Activated T-cell treated with anti-CD3 and anti-CD28 coated beads for 4 hours (primary cell): ENCODE data around the gene ANGPT4.
"Not testable (repeated sequence)": the region's sequence is repeated elsewhere in the genome, so short reads cannot be mapped to it uniquely, and the experiment has no call there.

Source experiments
- DNase-seq: peaks from one replicate; pipeline ENCODE4 v3.0.0-alpha.2; 2020

Gene ANGPT4

DNA sequence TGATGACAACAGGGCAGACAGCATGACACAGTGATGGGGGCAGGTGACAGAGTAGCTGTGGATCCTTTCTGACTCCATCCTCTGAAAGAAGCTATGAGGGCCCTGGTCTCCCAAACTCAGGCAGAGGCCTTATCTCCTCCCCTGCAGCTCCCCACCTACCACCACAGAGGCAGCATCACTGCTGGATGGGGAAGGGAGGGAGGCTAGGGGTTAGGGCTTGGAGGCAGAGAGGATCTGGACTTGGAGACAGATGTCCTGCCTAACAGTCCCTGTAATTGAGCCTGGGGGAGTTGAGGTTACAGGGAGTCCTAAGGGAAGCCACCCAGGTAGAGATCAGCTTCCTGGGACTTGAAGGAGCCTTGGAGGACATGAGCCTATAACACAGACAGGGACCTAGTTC, 44.7 kb downstream of the ANGPT4 start:
- no peak for DNase-seq

DNA sequence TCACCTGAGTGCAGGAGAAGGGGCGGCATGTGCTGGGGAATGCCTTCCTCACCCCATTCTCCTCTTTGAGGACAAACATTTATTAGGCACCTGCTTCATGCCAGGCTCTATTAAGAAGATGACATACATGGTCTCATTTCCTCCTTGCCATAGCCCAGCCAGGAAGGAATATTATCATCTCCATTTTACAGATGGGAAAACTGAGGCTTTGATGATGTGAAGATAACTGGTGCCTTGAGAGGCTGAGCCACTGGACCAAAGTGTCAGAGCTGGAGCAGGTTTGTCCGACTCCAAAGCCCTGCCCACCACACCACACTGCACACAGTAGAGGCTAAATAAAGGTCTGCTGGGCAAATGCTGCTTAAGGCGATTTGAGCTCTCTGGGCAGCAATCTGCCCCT, 45.4 kb downstream of the ANGPT4 start:
- DNase-seq = no peak

DNA sequence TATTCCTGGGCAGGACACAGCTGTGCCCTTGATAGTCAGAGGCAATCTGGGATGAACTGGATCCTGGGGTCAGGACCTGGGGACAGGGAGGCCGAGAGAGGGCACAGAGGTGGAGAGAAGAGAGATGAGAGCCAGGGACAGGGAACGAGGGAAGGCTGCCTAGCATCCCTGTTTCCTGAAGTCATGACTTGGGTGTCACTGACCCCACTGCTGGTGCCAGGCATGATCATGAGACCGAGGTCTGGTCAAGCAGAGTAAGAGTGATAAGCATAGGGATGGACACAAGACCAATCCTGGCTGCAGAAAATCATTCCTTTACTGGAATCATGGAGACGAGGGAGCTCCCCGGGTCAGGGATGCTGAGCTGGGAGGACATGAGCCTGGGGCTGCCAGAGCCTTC, 46.5 kb downstream of the ANGPT4 start:
- DNase-seq = no peak

DNA sequence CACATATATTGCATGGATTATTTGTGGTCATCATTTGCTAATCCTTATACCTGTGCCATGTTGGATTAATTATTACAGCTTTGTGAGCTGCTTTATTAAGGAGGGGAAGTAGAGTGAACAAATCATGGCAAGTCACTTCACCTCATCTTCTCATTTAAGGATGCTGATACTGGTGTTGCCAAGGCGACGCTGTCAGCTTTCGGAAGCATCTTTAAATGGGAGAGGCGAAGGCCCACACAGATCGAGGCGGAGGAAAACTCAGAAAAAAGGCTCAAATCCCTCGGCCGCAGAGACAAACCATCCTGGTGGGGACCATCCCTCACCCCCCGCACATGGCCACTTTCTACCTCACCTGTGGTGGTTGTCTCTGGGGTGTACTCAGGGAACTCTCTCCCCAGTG, 47.9 kb downstream of the ANGPT4 start:
- DNase-seq = no peak

DNA sequence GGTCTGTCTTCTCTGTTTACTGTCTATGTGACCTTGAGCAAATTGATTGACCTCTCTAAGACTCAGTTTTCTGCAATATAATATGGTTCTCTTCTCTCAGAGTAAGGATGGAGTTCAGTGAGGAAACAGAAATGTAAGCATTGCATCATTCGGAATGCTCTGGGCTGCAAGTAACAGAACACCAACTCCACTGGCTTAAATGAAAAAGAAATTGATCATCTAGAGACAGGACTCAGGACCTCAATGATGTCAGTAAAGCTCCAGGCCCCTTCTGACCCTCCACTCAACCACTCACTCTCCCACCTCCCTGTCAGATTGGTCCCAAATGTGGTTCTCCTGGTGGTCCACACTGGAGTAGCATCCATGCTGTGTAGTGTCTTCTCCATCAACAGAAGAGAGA, 50.7 kb downstream of the ANGPT4 start:
- no peak for DNase-seq

DNA sequence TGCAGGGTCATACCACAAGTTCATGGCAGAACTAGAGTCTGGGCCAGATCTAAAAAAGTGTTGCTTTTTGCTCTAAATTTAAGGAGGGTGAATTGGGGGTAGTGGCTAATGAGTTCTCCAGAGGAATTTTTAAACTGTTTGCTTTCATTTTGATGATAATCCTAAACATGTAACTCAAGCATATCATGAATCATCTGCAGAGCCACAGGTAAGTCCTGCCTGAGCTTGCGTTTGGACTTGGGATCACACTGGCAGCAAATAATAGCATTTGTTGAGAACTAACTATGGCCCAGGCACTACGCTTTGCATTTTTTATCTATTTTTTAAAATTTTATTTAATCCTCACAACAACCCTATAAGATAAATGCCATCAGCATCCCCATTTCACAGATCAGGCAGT, 55.2 kb downstream of the ANGPT4 start:
- no peak for DNase-seq

DNA sequence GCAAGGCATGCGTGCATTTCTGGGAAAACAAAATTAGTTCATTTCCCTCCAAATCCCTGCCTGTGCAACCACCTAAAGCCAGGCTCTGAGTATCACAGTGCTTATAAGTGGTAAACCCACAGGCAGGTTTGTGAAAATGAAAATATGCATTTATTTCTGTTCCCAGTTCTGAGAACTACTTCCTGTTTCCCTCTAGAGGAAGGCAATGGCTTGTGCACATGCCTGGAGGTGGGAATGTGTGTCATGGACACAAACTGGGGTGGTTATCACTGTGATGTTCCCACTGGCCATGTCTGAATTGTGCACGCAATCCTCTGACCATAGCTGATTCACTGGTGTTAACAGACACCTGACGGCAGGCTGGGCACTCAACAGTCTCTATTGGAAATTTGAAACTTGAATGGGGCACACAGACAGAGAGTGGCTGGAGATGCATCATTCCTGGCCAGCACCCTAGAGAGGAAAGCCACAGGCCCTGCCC, 56.3 kb downstream of the ANGPT4 start:
- no peak for DNase-seq

DNA sequence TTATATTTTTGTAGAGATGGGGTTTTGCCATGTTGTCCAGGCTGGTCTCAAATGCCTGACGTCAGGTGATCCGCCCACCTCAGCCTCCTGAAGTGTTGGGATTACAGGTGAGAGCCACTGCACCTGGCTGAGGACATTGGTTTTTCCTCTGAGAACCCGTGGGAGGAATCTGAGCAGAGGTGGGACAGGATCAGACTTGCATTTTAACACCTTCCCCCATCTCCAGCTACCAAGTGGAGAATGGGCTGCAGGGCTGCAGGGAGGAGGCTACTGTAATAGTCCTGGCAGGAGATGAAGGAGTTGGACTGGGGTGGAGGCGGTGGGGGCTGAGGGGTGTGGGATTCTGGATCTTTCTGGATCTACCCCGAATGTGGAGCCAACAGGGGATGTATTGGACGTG, 58.1 kb downstream of the ANGPT4 start:
- DNase-seq = no peak

DNA sequence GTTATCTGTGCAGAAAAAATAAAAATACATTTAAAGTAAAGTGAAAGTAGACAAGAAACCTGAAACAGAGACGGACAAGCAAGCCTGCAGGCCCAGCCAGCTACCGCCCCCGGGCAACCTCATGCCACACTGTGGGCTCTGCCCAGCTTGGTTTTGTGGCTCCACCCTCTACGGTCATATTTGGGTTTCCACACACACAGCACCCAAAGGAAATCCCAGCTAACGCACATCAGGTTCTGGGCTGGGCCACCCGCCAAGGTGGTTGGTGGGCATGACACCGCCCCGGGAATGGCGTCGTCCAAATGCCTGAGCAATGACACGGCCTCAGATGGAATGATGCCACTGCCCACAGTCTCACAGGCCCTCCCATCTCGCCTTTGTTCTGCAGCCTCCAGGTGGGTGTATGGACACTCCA, 59.8 kb downstream of the ANGPT4 start:
- DNase-seq = peak; percentile 33

DNA sequence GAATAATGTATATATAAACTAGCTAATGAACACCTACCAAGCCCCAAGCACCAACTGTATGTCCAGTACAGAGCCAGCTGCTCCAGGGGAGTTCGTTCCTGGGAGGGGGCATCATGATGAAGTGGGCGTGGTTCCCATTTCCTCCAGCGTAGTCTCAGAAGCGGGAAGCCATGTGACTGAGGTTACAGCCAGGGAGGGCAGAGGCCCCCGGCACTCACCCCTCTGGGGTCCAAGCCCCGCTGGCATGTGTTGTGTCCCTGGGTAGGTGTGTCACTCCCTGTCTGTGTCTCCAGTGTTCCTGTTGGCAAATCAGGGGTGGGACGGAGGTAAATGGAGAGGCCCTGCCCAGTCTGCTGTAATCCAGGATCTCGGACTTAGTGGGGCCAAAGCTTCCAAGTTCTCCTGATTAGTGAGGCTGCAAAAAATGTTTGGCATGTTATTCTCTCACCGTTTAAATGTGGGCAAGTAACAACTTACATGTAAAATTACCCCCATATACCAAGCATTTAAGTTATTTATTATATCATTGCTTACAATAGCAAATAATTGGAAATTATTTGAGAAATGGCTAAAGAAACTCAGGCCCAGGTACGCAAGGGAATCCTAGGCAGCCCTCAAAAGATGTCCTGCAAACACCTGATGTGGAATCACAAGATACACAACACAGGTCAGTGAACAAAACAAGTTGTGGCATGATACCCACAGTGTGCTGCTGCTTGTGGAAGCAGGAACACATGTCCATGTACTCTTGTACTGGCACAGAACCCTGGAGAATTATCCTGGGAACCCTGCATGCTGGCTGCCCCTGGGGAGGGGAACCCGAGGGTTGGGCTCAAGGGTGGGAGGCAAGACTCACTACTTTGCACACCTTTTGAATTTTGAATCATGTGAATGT, 60.4 kb downstream of the ANGPT4 start:
- no peak for DNase-seq

DNA sequence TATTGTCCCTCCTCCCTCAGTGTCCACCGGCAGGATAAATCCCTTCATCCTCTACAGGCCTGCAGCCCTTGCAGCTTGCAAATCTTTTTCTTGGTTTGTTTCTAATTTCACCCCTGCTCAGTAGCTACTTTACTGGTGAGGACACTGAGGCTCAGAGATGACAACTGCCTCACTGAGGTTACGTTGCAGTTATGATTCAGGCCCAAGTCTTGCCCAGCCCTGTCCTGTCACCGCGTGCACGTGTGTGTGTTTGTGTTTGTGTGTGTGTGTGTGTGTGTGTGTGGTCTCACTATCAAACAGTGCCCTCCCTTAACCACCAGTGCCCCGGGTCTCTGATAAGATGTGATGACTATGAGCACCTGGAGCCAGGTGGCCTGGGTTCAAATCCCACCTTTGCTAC, 61.5 kb downstream of the ANGPT4 start:
- DNase-seq = no peak

DNA sequence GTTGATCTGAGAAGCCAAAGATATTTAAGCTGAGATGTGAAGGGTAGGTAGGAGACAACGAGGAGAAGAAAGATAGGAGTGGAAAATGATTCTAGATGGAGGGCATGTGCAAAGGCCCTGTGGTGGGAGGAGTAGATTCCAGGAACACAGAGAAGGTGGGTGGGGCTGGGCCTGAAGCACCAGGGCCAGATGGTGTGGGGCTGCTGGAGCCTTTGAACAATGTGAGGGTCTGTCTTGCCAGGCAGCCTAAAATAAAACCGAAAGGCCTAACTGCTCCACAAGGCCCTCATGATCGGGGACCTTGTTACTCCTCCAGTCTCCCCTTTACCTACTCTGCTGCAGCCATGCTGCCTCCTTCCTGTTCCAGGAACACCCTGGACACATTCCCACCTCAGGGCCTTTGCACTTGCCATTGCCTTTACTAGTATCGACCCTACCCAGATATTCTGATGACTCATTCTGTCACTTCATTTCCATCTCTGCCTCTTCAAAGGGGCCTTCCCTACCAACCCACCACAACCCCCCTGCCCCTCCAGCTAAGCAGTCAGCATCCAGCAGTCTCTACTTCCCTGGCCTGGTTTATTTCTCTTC, 62.6 kb downstream of the ANGPT4 start:
- DNase-seq = no peak

DNA sequence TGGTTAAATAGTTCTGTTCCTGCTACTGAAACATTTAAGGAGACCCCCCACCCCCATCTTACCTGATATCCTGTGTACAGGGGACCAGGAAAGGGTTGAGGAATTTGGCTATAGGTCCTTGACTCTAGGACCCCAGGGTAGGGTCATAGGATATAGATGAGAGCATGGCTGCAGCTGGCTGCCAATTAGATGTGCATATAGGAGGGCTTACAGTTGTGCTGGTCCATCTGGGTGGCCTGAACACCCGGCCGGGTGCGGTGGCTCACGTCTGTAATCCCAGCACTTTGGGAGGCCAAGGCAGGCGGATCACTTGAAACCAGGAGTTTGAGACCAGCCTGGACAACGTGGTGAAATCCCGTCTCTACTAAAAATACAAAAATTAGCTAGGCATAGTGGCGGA, 67.4 kb downstream of the ANGPT4 start:
- not testable (repeated sequence) for DNase-seq

DNA sequence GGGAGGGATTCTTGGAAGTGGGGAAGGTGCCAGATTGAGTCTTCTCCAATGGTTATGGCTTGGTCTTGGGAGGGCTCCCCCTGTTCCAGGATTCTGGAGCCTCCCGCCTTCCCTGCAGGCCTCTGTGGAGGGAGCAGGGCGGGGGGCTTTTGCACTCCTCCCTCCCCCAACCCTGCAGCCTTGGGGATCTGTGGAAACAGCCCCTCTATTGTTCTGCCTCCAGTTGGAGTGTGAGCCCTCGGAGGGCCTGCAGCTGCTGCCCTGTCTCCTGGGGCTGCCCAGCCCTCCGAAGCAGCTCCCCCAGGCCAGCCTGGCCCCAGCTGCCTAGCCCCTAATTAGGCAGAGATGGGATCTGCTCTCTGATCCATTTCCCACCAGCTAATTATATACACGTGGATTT, 67.9 kb downstream of the ANGPT4 start:
- no peak for DNase-seq

DNA sequence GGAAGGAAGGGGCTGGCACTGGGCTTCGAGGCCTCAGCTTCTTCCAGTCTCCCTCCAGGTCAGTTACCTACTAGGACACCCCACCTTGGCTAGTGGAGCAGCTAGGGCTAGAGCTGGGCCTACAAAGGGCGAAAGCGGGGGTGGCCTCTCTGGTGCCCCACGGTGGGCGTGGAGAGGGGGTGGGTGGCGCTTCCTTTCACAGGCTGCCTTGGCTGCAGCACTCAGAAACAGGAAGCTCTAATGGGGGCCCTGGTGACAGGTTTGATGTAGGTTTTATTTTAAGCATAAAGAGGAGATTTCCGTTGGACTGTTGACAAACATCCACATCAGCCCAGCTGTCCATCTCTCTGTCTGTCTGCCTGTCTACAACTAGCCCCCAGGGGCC, 69.2 kb downstream of the ANGPT4 start:
- peak; percentile 39 for DNase-seq

DNA sequence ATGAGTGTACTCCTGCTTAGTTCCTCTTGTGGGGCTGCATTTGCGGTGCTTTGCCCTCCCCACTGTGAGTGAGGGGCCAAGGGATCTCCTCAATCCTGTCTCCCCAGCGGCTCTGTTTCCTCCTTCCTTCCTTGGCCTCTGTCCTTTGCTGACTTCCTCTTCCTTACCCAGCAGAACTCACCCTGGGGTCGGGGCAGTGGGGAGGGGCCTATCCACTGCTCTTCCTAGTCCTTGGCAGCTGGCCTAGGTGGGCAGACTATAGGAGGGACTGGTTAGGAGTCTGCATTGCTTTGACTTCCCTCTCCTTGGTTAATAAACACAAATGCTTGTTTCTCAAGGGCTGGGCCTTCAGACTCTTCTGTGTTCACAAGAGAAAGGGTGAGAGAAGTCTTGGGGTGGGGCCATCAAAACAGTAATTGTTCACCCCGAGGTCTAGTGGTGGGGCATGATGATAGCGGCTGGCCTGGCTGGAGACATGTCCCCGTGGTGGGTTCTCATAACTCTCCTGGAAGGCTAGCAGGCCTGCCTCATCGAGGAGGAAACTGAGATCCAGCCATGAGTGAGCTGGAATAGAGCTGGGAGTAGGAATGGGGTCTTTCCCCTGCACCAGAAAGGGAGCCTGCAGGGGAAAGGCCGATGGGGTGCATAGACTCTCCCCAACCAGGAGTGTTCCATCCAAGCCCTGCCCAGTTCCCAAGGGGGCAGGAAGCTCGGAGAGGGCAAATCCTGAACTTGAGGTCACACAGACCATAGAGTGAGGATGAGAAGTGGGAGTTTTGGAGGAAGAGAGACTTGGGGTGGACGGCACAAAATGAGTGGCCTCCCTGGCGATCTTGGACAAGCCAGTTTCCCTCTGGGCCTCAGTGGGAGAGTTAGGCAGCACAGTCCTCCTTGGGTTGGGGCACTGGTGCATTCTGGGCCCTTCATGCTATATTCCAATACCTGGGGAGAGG, 69.9 kb downstream of the ANGPT4 start:
- DNase-seq = no peak

DNA sequence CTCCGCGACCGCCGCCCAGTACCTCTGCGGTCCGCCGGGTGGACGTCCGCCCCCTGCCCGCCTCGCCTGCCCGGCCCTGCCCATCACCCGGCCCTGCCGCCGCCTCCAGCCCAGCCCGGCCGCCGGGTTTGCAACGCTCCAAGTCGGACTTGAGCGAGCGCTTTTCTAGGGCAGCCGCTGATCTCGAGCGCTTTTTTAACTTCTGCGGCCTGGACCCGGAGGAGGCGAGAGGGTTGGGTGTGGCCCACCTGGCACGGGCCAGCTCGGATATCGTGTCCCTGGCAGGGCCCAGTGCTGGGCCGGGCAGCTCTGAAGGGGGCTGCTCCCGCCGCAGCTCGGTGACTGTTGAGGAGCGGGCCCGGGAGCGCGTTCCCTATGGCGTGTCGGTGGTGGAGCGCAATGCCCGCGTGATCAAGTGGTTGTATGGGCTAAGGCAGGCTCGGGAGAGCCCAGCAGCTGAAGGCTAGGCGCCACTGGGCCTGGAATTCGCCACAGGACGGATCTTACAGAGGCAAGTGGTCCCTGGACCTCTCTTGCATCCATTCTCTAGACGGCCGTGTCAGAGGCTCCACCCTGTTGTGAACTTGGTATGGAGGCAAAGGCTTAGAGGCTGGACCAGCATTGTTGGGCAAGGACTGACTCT, 70.8 kb downstream of the ANGPT4 start:
- DNase-seq = no peak

DNA sequence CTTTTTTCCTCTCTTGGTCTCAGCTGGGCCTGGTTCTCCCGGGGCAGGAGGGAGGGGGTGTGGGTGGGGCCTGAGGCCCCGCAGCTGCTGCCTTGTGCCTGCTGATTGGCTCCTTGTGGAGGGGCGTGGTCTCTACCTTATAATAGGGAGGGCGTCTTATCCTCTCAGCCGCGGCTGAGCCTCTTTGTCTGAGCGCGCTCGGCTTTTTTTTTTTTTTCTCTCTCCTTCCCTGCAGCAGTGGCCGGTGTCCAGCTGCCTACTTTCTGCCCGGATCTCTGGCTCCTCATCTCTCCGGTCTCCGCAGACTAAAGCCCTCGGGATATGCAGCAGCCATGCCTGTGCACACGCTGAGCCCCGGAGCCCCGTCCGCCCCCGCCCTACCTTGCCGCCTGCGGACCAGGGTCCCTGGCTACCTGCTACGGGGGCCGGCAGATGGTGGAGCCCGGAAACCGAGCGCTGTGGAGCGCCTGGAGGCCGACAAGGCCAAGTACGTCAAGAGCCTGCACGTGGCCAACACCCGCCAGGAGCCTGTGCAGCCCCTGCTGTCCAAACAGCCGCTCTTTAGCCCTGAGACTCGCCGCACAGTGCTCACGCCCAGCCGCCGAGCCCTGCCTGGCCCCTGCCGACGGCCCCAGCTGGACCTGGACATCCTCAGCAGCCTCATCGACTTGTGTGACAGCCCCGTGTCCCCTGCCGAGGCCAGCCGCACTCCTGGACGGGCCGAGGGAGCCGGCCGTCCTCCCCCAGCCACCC, 71.5 kb downstream of the ANGPT4 start:
- peak; percentile 90 for DNase-seq

DNA sequence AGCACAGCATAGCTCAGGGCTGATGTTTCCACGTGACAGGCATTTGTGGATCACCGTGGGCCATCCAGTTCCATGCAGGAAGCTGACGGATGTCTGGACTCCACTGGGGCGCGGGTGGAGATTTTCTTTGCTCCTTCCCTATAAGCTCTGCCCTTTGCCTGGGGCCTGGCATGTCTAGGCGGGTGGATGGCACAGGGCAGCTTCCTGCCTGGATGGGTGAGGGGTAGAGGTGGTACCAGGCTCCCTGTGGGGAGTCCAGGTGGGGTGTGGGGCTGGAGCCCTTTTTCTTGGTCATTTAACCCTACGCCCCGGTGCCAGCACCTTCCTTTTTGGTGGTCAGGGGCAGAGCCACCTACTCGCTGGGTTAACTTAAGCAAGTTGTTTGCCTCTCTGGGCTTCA, 72.2 kb downstream of the ANGPT4 start:
- no peak for DNase-seq

DNA sequence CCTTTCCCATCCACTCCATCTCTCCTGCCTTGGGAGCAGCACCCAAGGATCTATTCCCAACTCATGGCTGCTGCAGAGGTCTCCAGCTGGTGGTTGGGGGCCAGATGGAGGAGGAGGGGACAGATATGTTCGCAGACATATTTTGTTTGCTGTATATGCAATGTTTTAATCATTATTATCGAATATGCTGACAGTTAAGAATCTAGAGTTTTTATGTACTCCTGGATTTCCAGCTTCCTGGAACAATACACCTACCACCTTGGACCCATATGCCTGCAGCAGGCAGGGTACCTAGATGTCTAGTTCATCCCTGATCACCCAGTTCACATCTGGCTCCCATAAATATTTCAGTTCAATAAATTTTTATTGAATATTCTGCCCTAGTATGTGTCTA, 73.6 kb downstream of the ANGPT4 start:
- no peak for DNase-seq

DNA sequence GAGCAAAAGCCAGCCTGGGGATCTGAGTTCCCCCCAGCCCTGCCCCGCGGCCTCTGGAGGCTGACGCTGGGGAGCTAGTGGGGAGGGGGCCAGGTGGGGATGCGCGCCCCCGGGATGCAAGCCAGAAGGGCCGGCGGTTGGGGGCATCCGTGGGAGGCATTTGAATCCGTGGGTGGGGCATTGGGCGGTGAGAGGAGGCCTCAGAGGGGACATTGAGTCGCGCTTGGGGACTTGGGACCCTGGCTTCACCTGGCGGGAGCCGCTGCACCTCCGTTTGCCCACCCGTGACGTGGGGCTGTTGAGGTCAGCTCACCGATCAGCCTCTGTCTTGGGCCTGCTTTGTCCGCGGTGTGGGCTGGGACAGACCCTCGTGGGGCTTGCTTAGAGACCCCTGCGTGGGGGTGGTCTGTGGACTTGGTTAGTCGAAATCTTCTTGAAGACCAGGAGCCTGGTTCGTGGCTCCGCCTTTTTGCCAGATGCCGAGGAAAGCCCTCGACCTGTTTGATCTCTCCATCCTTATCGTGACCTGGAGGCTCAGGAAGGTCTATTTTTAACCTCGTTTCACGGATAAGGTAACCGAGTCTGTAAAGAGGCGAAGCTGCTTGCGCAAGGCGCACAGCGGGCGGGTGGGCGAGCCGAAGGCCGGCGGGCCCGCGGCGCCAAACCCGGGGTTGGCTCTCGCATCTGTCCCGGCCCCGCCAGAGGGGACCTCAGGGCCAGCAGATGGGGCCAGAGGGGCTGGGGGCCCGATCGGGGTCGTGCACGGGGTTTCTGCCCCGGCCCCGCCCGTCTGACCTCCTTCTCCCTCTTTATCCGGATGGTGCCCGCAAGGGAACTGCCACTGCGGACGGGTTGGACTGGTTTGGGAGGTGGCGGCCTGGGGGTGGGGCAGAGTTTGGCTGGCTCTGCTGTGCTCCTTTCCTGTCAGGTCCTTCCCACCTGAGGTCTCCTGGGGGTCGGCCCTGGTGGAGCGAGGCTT, 74.3 kb downstream of the ANGPT4 start:
- DNase-seq = no peak
